Measurements from ENCODE around the gene GIMAP6.
"Not testable (repeated sequence)": the region's sequence is repeated elsewhere in the genome, so short reads cannot be mapped to it uniquely, and the experiment has no call there.

The GIMAP6 gene

DNA sequence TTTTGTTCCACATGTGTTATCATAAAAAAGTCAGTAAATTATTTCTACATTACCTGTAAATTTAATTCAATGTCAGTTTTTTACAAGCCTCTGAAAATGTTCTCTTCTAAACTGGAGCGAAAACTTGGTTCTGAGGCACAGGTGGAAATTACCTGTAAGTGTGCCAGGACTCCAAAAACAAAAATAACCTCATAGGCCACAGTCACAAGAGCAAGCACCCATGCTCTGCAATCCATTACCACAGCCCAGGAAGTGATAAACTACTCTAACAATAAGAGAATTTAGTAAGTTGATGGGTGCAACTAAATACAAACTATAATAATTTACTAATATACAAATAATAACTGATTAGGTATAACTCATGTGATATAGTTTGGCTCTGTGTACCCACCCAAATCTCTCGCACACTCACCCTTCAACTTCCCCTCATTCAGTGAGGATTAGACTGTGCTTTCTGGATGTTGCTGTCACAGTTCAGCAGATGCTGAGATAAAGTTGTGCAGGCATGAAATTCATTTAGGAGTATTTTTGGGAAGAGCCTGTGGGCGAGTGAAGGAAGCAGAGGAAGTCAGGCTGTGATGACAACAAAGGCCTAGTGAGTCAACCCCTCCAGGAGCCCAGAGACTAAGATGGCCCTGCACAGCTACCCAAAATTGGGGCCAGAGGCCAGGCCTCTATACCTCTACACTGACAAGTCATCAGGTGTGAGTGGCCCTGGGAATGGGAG, 16.3 kb upstream of the GIMAP6 start:
- intact Hi-C loops (cut with DNase I), result no loop called here
- peak in 4 of 42 donors; percentile 3 to 26 (median 16) for DNase-seq

DNA sequence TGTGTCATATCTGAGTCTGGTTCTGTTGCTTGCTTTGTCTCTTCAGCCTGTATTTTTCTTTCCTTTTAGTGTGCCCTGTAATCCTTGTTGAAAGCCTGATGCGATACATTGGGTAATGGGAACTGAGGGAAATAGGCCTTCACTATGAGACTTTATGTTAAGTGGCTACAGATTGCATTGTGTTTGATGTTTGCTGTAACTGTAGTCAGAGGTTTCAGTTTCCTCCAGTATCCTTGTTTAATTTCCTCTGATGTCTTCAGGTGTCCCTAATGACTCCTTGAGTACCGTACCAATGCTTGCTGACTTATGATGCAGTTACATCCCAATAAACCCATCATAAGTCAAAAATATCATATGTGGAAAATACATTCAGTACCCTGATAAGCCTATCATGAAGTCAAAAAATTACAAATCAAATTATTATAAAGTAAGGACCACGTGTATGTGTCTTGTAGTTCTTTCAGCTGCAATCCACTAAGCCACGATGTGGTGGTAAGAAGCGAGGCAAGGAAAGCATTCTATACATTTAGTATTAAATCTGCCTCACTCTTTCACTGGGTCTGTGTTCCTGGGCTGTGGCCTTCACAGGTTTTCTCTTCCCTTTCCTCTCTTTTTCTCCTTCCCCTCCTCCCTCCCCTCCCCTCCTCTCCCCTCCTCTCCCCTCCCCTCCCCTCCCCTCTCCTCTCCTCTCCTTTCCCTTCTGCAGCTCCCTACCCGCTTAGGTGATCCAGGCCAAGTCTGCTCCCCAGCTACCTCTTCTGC, 13.3 kb upstream of the GIMAP6 start:
- no peak for DNase-seq
- intact Hi-C loops (cut with DNase I), result no loop called here

- intact Hi-C loops (cut with DNase I), result no loop called here
- DNase-seq, result no peak
Measured at GRCh38 chr7:150642926-150643325, 10.7 kb upstream of the GIMAP6 start.

DNA sequence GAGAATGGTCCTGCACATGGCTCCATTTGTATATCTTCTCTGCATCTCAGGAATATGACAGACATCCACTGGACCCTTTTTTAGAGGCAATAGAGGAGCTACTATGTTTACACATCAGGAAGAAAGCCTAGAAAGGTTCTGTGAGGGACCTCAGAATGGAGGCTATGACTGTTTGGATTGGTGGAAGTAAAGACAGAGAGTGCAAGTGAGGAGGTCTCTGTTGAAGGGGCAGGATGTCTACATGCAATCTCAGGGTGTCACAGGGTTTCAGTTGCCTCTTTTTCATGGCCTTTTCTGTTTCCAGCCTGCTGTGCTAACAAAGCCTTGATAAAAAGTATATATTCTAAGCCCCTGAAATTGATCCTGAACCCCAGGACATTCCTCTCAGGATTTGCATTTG, 9.7 kb upstream of the GIMAP6 start:
- DNase-seq, result no peak
- intact Hi-C loops (cut with DNase I), result no loop called here

DNA sequence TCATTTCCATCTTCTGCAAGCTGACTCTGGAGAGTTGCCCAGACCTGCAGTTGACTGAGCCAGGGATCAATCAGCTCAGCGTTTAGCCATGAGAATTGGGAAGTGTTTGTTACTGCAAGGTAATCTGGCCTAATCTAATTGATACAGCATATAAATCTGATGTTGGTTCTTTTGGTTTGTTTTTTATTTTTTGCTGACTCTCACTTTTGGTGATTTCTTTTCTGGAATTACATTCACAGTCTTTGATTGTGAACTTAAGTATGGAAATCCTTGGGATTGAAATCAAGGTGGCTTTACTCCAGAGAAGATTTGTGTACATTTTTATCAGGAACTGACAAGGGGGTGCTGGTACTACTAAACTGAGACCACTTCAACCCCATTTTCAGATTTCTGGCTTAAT, 1.7 kb upstream of the GIMAP6 start:
- DNase-seq, result no peak
- intact Hi-C loops (cut with DNase I), result no loop called here

- no peak for DNase-seq
- intact Hi-C loops (cut with DNase I), result no loop called here
Measured at GRCh38 chr7:150631084-150631826, 930 bp downstream of the GIMAP6 start.

DNA sequence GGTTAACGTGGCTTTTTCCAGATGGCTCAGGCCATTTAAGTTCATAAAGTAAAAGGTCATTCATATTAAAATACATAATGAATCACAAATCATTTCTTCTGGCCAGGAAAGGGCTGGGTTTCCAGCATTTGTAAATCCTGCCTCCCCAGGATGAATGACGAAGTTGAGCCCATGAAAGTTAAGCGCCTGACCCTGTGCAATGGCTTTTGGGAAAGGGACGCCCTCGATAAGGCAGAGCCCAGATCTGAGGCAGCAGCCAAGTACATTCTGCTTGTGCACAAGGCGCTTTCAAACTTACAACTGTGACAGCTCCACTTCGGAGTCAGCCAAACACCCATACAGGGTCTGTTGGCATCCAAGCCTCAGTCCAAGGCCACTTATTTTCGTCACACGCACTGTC, 2.8 kb downstream of the GIMAP6 start:
- intact Hi-C loops (cut with DNase I), result no loop called here
- DNase-seq, result no peak

GRCh38 chr7:150627959-150628358, 4.2 kb downstream of the GIMAP6 start:
- intact Hi-C loops (cut with DNase I), result no loop called here
- no peak for DNase-seq

DNA sequence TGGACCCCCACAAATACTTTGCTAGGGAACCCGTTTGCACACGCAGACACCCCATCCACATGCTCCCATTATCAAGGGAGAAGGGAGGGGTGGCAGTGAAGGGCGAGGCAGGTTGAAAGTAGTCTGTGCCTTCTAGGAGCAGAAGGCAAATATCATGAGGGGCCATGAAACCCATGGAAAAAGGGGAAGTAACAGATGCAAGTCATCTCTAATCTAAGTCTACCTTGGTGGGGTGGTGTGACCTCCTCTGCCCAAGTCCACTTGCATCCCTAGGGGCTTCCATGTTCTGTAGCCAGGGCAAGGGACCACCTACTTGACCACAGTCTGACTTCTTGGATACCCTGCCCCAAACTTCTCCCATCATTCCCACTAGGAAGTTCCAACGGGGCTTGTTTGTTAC, 5.5 kb downstream of the GIMAP6 start:
- no peak for DNase-seq
- intact Hi-C loops (cut with DNase I), result no loop called here

- no peak for DNase-seq
- intact Hi-C loops (cut with DNase I), result no loop called here
Measured at GRCh38 chr7:150621376-150621775, 10.8 kb downstream of the GIMAP6 start.

- intact Hi-C loops (cut with DNase I), result no loop called here
- DNase-seq, result no peak
Measured at GRCh38 chr7:150620617-150621371, 11.4 kb downstream of the GIMAP6 start.

DNA sequence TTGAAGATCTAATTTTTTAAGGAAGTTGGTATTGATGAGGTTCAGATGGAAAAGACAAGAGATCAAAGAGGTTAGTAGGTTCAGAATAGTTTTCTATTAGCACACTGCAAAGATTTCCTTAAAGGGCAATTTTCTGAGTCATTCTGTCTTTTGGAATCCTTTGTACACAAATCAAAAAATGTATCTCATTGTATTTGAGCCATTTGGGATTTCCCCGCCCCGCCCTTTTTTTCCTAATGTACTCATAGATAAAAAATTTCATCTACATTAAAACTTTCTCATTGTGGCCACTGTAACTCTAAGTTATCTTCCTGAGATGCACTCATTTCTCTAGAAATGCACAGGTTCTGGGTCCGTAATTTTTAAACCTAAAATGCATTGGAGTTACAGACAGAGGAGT, 12.1 kb downstream of the GIMAP6 start:
- no peak for DNase-seq
- intact Hi-C loops (cut with DNase I), result no loop called here

DNA sequence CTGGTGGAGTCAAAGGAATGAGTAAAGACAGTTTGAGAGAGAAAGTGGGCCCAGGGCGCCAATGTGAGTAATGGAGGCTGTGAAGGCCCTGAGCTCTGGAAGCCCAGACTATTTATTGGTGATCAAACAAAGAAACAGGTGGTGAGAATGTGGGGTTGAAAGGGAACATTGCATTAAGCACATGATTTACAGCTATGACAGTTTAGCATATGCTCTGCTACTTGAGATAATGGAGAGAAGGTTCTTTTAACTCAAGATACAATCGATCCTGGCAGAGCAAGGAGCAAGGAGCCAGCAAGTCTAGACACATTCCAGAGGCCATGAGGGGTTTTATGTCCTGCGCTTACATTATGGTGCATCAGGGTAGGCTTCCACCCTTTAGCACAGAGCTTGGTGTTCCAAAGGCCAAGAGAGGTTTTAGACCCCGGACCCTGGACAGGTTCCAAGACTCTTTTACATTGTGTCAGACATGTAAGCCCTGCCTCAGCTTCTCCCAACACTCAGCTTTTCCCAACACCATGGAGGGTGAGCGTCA, 16.9 kb downstream of the GIMAP6 start:
- intact Hi-C loops (cut with DNase I); DNase-seq: not testable (repeated sequence)

DNA sequence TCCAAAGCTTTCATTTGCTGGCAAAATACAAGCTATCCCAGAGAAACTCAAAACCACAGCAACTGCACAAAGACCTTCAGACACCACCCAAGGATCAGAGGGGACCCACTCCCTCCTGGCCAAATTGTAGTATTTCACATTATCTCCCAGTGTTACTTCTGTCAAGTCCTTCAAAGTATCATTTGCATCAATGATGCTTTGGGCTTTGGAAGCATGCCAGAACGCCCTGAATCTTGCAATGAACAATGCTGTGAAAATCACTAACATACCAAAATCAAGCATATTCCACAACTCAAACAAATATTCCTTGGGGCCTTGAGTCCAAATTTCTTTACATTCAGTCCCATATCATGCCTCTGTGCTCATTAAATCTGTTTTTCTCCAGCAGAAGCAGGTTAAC, 17.8 kb downstream of the GIMAP6 start:
- DNase-seq; intact Hi-C loops (cut with DNase I): not testable (repeated sequence)

DNA sequence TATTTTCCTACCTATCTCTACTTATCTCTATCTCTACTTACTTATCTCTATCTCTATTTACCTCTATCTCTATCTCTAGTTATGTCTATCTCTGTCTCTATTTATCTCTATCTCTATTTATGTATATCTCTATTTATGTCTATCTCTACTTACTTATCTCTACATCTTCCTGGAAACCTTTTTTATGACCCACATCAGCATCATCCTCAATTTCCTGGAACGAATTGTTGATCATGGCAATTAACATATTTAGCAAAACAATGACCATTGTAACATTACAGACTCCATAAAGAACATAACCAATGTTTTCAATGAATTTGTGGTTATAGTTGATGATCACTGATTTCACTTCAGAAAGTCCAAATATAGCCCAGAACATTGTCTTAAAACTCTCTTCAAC, 18.3 kb downstream of the GIMAP6 start:
- intact Hi-C loops (cut with DNase I), result no loop called here
- DNase-seq, result no peak

DNA sequence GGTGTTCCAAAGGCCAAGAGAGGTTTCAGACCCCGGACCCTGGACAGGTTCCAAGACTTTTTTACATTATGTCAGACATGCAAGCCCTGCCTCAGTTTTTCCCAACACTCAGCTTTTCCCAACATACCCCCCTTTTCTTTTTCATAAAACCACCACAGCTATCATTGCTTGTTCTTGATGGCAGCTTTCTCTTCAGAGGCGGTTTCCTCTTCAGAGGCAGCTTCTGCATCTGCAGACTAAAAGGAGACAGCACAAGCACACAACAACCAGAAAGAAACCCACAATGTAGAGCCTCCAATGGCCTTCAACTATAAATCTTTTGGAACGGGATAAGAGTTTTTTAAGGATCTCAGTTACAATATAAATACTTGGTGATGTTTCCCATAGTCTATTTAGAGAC, 19.3 kb downstream of the GIMAP6 start:
- intact Hi-C loops (cut with DNase I), result no loop called here
- DNase-seq, result no peak

DNA sequence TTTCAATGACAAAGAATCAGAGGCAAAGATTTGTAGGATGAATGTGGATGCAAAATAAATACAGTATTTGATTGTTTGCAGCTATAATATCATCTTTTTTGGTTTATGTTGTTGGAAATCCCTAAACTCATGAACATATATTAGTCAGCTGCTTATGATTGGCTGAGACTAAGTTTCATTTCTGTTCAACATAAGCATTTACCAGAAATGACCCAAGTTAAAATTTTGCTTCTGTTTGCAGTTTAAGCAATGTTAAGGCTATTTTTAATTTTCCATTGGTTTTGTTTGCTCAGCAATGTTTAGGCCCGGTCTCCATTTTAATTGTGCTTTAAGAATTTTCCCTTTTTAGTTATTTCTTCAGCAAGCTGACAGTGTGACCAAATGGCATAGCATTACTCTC, 22.0 kb downstream of the GIMAP6 start:
- intact Hi-C loops (cut with DNase I), result no loop called here
- DNase-seq, result no peak

- DNase-seq; intact Hi-C loops (cut with DNase I): not testable (repeated sequence)
Measured at GRCh38 chr7:150603600-150603999, 28.6 kb downstream of the GIMAP6 start.

DNA sequence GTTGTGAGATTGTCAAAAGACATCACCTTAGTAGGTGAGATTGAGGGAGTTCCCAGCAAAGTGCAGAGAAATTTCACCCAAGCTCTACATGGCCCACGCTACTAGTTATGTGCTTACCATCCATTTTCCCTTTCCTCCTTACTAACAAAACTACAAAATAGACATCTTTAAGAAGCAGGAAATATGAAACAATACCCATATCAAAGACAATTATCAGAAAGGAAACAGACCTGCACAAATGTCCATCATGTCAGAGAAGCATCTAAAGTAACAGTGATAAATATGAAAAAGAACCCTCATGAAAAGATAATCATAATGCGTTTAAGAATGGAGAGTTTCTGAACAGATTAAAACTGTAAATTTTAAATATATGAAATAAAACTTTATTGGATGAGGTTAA, 36.8 kb downstream of the GIMAP6 start:
- intact Hi-C loops (cut with DNase I), result no loop called here
- no peak for DNase-seq

All from head of caudate nucleus (tissue), 42 donors.